GM12878 (cell line): ENCODE data around the gene SSR2. TPM values are rescaled to one million over a fixed set of nuclear protein-coding genes. Genes with fewer than 3 reads are reported as not detected.

ENCODE experiments used
- ATAC-seq: fragments of 200-7000 bp; cut with Tn5 transposase; 3 replicates; pipeline ENCODE4 v1.9.1; 2020; ENCODE audit warnings: mild to moderate bottlenecking, moderate library complexity
- BruUV-seq: library from RNA; stranded (reverse); fragments of 400-500 nt; replicated peaks from 2 replicates; lab custom pipeline; 2021; lab: Mats Ljungman, UMichigan
- CTCF ChIA-PET: fragments of 300-600 bp; sonication (Branson Sonifier 250); formaldehyde crosslinking; extraction: SDS; loops from one replicate; lab custom pipeline; 2021; ENCODE audit warnings: inconsistent platforms; lab: Yijun Ruan, JAX
- POLR2A ChIA-PET: fragments of 350-600 bp; formaldehyde crosslinking; extraction: SDS; loops from one replicate; lab custom pipeline; 2021; ENCODE audit warnings: inconsistent platforms; lab: Charles Lee
- RAD21 ChIA-PET: fragments of 300-600 bp; sonication (Branson Sonifier 250); formaldehyde crosslinking; loops from one replicate; lab custom pipeline; 2023; ENCODE audit warnings: antibody characterized with exemption; ENCODE audit not compliant: unreplicated experiment; lab: Charles Lee
- SMC1A ChIA-PET: fragments of 300-600 bp; sonication (Branson Sonifier 250); formaldehyde crosslinking; loops from one replicate; lab custom pipeline; 2023; ENCODE audit not compliant: unreplicated experiment, uncharacterized antibody; lab: Charles Lee
- DNase-seq: peaks from one replicate; pipeline ENCODE4 v3.0.0-alpha.2; 2011; ENCODE audit warnings: low read depth, low spot score
- FAIRE-seq: peaks from 3 replicates; lab custom pipeline; 2011; peaks lifted over from hg19 to GRCh38; lab: Jason Lieb, UNC
- H2AFZ ChIP-seq: 2 replicates; pipeline ENCODE4 v1.6.0; 2011; ENCODE audit warnings: low read depth, low read length, control low read depth; ENCODE audit not compliant: control insufficient read depth
- H3K27ac ChIP-seq: 2 replicates; pipeline ENCODE4 v1.5.1; 2011; ENCODE audit warnings: control low read depth; ENCODE audit not compliant: control insufficient read depth, insufficient read depth
- H3K27me3 ChIP-seq, 2 experiments: replicated peaks in 1 of 2; 2 replicates each; pipeline versions ENCODE4 v1.6.0 to v1.6.1; 2011; ENCODE audit warnings: low read length in 1 of 2; ENCODE audit not compliant: control insufficient read depth in 2 of 2, insufficient read depth in 2 of 2
- H3K36me3 ChIP-seq, 2 experiments: 2 replicates each; pipeline ENCODE4 v1.5.1; 2011; ENCODE audit warnings: low read length in 1 of 2; ENCODE audit not compliant: control insufficient read depth in 2 of 2, insufficient read depth in 2 of 2
- H3K4me1 ChIP-seq: 2 replicates; pipeline ENCODE4 v1.6.1; 2011; ENCODE audit warnings: mild to moderate bottlenecking, low read length, moderate library complexity, mixed read lengths; ENCODE audit not compliant: control insufficient read depth, insufficient read depth
- H3K4me2 ChIP-seq: 2 replicates; pipeline ENCODE4 v1.6.0; 2011; ENCODE audit warnings: control low read depth; ENCODE audit not compliant: control insufficient read depth, insufficient read depth
- H3K4me3 ChIP-seq: fragments of 200-600 bp; sonication (generic); 2 replicates; pipeline ENCODE4 v1.5.1; 2016
- H3K79me2 ChIP-seq: 2 replicates; pipeline ENCODE4 v1.6.0; 2011; ENCODE audit warnings: low read length; ENCODE audit not compliant: control insufficient read depth, insufficient read depth
- H3K9ac ChIP-seq: 2 replicates; pipeline ENCODE4 v1.8.0; 2011; ENCODE audit warnings: low read length, control low read depth, mixed read lengths; ENCODE audit not compliant: control insufficient read depth, insufficient read depth
- H3K9me3 ChIP-seq: replicated peaks from 3 replicates; pipeline ENCODE4 v1.5.1; 2011; ENCODE audit warnings: mild to moderate bottlenecking, low read length; ENCODE audit not compliant: control insufficient read depth, insufficient read depth
- H4K20me1 ChIP-seq: 2 replicates; pipeline ENCODE4 v1.6.0; 2011; ENCODE audit not compliant: control insufficient read depth, insufficient read depth
- BHLHE40 ChIP-seq, 2 experiments: fragments of 450-650 bp in 1 of 2; IDR thresholded peaks; 2 replicates each; pipeline ENCODE4 v1.6.1; 2011 to 2017; ENCODE audit warnings: low read depth in 2 of 2, borderline replicate concordance in 1 of 2, improper control_type of control experiment in 1 of 2, low read length in 1 of 2, mild to moderate bottlenecking in 1 of 2
- CREM ChIP-seq: IDR thresholded peaks from 2 replicates; pipeline ENCODE4 v1.6.1; 2014; ENCODE audit warnings: antibody characterized with exemption, low read depth
- EED ChIP-seq: sonication (generic); IDR thresholded peaks from 2 replicates; pipeline ENCODE4 v1.6.1; 2016; ENCODE audit warnings: antibody characterized with exemption, low read depth
- ETV6 ChIP-seq, 2 experiments: fragments of 450-650 bp in 1 of 2; IDR thresholded peaks in 1 of 2; conservative IDR thresholded peaks in 1 of 2; 2 replicates each; pipeline ENCODE4 v1.6.1; 2014; ENCODE audit warnings: antibody characterized with exemption in 1 of 2, borderline replicate concordance in 1 of 2, low read depth in 1 of 2, mild to moderate bottlenecking in 1 of 2, moderate library complexity in 1 of 2
- MEF2A ChIP-seq: IDR thresholded peaks from 2 replicates; pipeline ENCODE4 v1.6.1; 2011; ENCODE audit warnings: low read depth, mild to moderate bottlenecking, low read length, moderate library complexity; ENCODE audit not compliant: insufficient read depth
- MEF2B ChIP-seq: fragments of 450-650 bp; IDR thresholded peaks from 2 replicates; pipeline ENCODE4 v1.6.1; 2018; ENCODE audit warnings: mild to moderate bottlenecking, moderate library complexity; ENCODE audit not compliant: partially characterized antibody, poor library complexity, severe bottlenecking
- NFXL1 ChIP-seq: fragments of 450-650 bp; IDR thresholded peaks from 2 replicates; pipeline ENCODE4 v1.6.1; 2017; ENCODE audit warnings: antibody characterized with exemption, mild to moderate bottlenecking, borderline replicate concordance
- NFYB ChIP-seq: IDR thresholded peaks from 2 replicates; pipeline ENCODE4 v1.6.1; 2011; ENCODE audit warnings: low read depth, mild to moderate bottlenecking, low read length, improper control_type of control experiment, moderate library complexity; ENCODE audit not compliant: insufficient read depth
- PML ChIP-seq: IDR thresholded peaks from 2 replicates; pipeline ENCODE4 v1.6.1; 2012; ENCODE audit warnings: low read length, inconsistent platforms
- POLR2A ChIP-seq: IDR thresholded peaks from 2 replicates; pipeline ENCODE4 v1.6.1; 2011; ENCODE audit warnings: low read depth, mild to moderate bottlenecking, low read length
- SMAD1 ChIP-seq: fragments of 450-650 bp; IDR thresholded peaks from 2 replicates; pipeline ENCODE4 v1.6.1; 2018; ENCODE audit warnings: mild to moderate bottlenecking, low read depth; ENCODE audit not compliant: partially characterized antibody
- SMAD5 ChIP-seq: IDR thresholded peaks from 2 replicates; pipeline ENCODE4 v1.6.1; 2016; ENCODE audit warnings: antibody characterized with exemption, low read depth
- TARDBP ChIP-seq: IDR thresholded peaks from 2 replicates; pipeline ENCODE4 v1.6.1; 2016; ENCODE audit warnings: borderline replicate concordance
- WGBS: methylation state at CpG from one replicate; pipeline ENCODE4 v1.1.6; 2016; ENCODE audit warnings: low lambda C conversion rate; ENCODE audit not compliant: insufficient replicate concordance, insufficient coverage; ENCODE audit errors: missing lambda C conversion rate; 5-methylcytosine and 5-hydroxymethylcytosine counted together
- in situ Hi-C: fragments of 300-500 bp; cut with MboI; formaldehyde crosslinking; loops from 9 replicates; pipeline ENCODE4 v1.14.3; 2018; ENCODE audit warnings: mixed read lengths
- intact Hi-C: fragments of 100-400 bp; cut with micrococcal nuclease; formaldehyde crosslinking; loops from one replicate; pipeline ENCODE4 v1.14.2; 2022; ENCODE audit not compliant: unreplicated experiment
- polyA plus RNA-seq, 11 experiments: library from polyadenylated mRNA; depleted of rRNA in 4 of 11; unstranded in 6 of 11; stranded (reverse) in 5 of 11; fragments of >200 nt; fragmentation: Nextera tagmentation in 4 of 11; fragmentation: Illumina TruSeq in 1 of 11; extraction: Ambion mirVana in 4 of 11; extraction: Trizol in 1 of 11; gene quantifications; 1 replicate in 1 of 11; 2 replicates in 10 of 11; pipeline versions ENCODE4 v1.2.1 to v1.2.3, GENCODE V29; 2011 to 2016; ENCODE audit warnings: inconsistent platforms in 2 of 11, missing spikeins in 2 of 11, low read depth in 1 of 11
- total RNA-seq, 4 experiments: library from RNA; depleted of rRNA in 3 of 4; stranded (reverse); fragments of >200 nt in 3 of 4; fragmentation: Illumina TruSeq in 1 of 4; extraction: Trizol in 1 of 4; gene quantifications; 2 replicates each; pipeline versions ENCODE4 v1.2.1 to v1.2.3, GENCODE V29; 2013 to 2021

Gene SSR2
- total and polyA plus RNA-seq, 10 of the 15 experiments (the other 5 are each of a cell fraction or from before 2014, with no cell fraction given): 207 to 553 (median 315) TPM

DNA sequence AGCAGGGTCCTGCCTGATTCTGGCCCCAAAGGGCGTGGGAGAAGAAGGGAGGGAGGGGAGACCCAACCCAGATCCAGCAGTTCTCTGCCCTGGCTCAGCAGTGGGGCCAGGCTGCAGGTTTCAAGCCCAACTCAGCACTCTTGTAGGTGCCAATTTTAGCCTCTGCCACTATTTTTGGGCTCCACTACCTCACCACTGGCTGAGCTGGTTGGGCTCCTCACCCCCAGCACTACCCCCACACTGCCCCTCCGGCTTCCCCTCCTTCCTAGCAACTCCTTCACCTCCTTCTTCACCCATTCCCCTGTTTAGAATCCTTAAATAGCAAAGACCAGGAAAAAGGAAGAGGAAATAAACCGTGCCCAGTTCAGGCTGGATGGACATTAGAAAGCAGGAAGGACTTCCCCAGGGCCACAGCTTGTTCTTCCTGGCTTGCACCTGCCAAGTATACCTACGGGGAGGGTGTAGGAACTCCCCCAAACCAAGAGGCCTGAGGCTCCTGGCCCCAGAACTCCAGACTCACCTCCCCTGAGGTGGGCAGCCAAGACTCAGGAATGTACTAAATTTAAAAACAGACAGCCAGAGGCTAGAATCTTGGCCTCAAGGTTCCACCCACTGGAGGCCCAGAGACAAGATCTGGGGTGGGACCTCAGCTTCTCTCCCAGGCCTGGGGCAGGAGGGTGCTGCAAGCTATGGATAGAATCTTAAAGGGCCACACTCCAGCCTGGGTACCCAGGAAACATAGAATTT is 41.0 kb downstream of the SSR2 start:
- POLR2A ChIA-PET: interaction anchor here (0.5 to 14.9 kb wide), 13 partner anchors 9 to 156 kb away, joined by 3 to 273 read pairs (median 12); partner anchors contain the start of genes KHDC4, RXFP4 and SYT11
- RAD21 ChIA-PET: interaction anchor here (1.0 to 14.4 kb wide), 12 partner anchors 9 to 121 kb away, joined by 3 to 214 read pairs (median 31); partner anchors contain the start of genes KHDC4, RXFP4 and SYT11
- peak overlapping the region; percentile 63 for H3K4me2 ChIP-seq
- in situ Hi-C loops: no loop called here
- no peaks in the 10 kb centered on the region for H4K20me1 ChIP-seq
- no TSS peak for BruUV-seq
- peak overlapping the region; percentile 100 for H3K4me3 ChIP-seq
- ATAC-seq (peak; percentile 44), FAIRE-seq (peak; percentile 23), DNase-seq (no peak)
- CTCF ChIA-PET: interaction anchor here (0.8 to 14.7 kb wide), 10 partner anchors 10 to 87 kb away, joined by 3 to 227 read pairs (median 26); partner anchors contain the start of genes KHDC4 and RXFP4
- H2AFZ ChIP-seq: no peak overlapping the region
- H3K4me1 ChIP-seq: peaks cover 26% of the 10 kb centered on the region
- WGBS: 0% methylated on average over 4 of the region's 4 CpGs
- no peaks in the 10 kb centered on the region for H3K36me3 ChIP-seq
- H3K9ac ChIP-seq: peak overlapping the region; percentile 95
- no peaks in the 10 kb centered on the region for H3K9me3 ChIP-seq
- H3K27me3 ChIP-seq: no peaks in the 10 kb centered on the region
- peaks cover 70% of the 10 kb centered on the region for H3K79me2 ChIP-seq
- intact Hi-C loops: loop anchor here (2.0 to 5.0 kb wide), 2 partner anchors 41 to 73 kb away; partner anchors contain the start of genes LAMTOR2 and UBQLN4
- TF ChIP-seq MEF2B (peak; percentile 79), SMAD5 (peak; percentile 41; the same call in 1 of the 2 replicates), CREM (peak; percentile 7; the same call in 1 of the 2 replicates), SMAD1 (peak; percentile 24), NFXL1 (no peak), TARDBP (0 out of 2 replicates have a peak, but pooled peaks have one; percentile 54), POLR2A (peak; percentile 77), BHLHE40 (IDR thresholded peaks at IDR 0.05; ENCODE audit: borderline replicate concordance in 1 of 2, low read depth in 2 of 2, low read length in 1 of 2) (peak in 1 of 2 experiments; percentile 12; a peak in 1 of 4 replicates), PML (no peak), NFYB (no peak), EED (peak; percentile 38; the same call in 1 of the 2 replicates), MEF2A (peak; percentile 82), ETV6 (conservative IDR thresholded peaks at IDR 0.05 in 1 of 2, IDR thresholded peaks at IDR 0.05 in 1 of 2; ENCODE audit: borderline replicate concordance in 1 of 2, low read depth in 1 of 2) (peak in 1 of 2 experiments; percentile 19; a peak in 1 of 4 replicates)
- SMC1A ChIA-PET: interaction anchor here (0.6 to 16.7 kb wide), 12 partner anchors 10 to 142 kb away, joined by 3 to 229 read pairs (median 12); partner anchors contain the start of genes KHDC4 and RXFP4
- peak overlapping the region; percentile 97 for H3K27ac ChIP-seq
